HepG2 (cell line): Measurements from ENCODE around the gene ADAMTS18. TPM values are rescaled to one million over a fixed set of nuclear protein-coding genes. Genes with fewer than 3 reads are reported as not detected.
A peak's percentile ranks its signal among the peaks of the same experiment; 100 is the strongest.

Experiments
- AHDC1 ChIP-seq: sonication (generic); formaldehyde crosslinking; IDR thresholded peaks from 2 replicates; pipeline ENCODE4 v1.5.1; 2020; ENCODE audit warnings: mild to moderate bottlenecking, missing genetic modification reagents, borderline replicate concordance
- CREM ChIP-seq, 2 experiments: sonication (generic) in 1 of 2; formaldehyde crosslinking in 1 of 2; IDR thresholded peaks; 2 replicates each; pipeline versions ENCODE4 v1.4.0 to v1.6.1; 2016 to 2020; ENCODE audit warnings: antibody characterized with exemption in 1 of 2, mild to moderate bottlenecking in 1 of 2, missing genetic modification reagents in 1 of 2
- FOXK2 ChIP-seq: fragments of 450-650 bp; IDR thresholded peaks from 2 replicates; pipeline ENCODE4 v1.6.1; 2016
- HNRNPK ChIP-seq: fragments of 200-400 bp; formaldehyde crosslinking; IDR thresholded peaks from 2 replicates; pipeline ENCODE4 v1.6.1; 2018; ENCODE audit warnings: low read length, low read depth, moderate library complexity, mild to moderate bottlenecking; ENCODE audit not compliant: poor library complexity, severe bottlenecking
- HOMEZ ChIP-seq: IDR thresholded peaks from 2 replicates; pipeline ENCODE4 v1.6.1; 2016; ENCODE audit warnings: low read depth
- IRF9 ChIP-seq: sonication (generic); formaldehyde crosslinking; IDR thresholded peaks from 2 replicates; pipeline ENCODE4 v1.8.0; 2022; ENCODE audit warnings: missing genetic modification reagents, mild to moderate bottlenecking, borderline replicate concordance
- NFIC ChIP-seq: IDR thresholded peaks from 2 replicates; pipeline ENCODE4 v1.6.1; 2012; ENCODE audit warnings: mild to moderate bottlenecking, low read length, inconsistent platforms
- NFKBIZ ChIP-seq: IDR thresholded peaks from 2 replicates; pipeline ENCODE4 v1.6.1; 2018; ENCODE audit warnings: missing genetic modification reagents, missing compliant biosample characterization
- RCOR2 ChIP-seq: IDR thresholded peaks from 2 replicates; pipeline ENCODE4 v1.6.1; 2016; ENCODE audit warnings: missing biosample characterization, missing genetic modification reagents
- RNF2 ChIP-seq: fragments of 450-650 bp; conservative IDR thresholded peaks from 2 replicates; pipeline ENCODE4 v1.6.1; 2016; ENCODE audit warnings: low read depth
- SOX13 ChIP-seq, 3 experiments: fragments of 450-650 bp in 1 of 3; sonication (generic) in 1 of 3; formaldehyde crosslinking in 1 of 3; IDR thresholded peaks in 2 of 3; conservative IDR thresholded peaks in 1 of 3; 2 replicates each; pipeline versions ENCODE4 v1.5.0 to v1.6.1; 2016 to 2020; ENCODE audit warnings: antibody characterized with exemption in 1 of 3, mild to moderate bottlenecking in 1 of 3, missing compliant biosample characterization in 1 of 3, missing genetic modification reagents in 1 of 3, moderate library complexity in 1 of 3
- ZEB1 ChIP-seq: IDR thresholded peaks from 2 replicates; pipeline ENCODE4 v1.6.1; 2012; ENCODE audit warnings: mild to moderate bottlenecking, low read depth, inconsistent platforms; ENCODE audit not compliant: insufficient replicate concordance
- ZFP36 ChIP-seq: fragments of 150-350 bp; IDR thresholded peaks from 2 replicates; pipeline ENCODE4 v1.6.1; 2018; ENCODE audit warnings: borderline replicate concordance, low read length, low read depth; ENCODE audit not compliant: partially characterized antibody
- ZNF547 ChIP-seq: sonication (generic); formaldehyde crosslinking; IDR thresholded peaks from 2 replicates; pipeline ENCODE4 v1.5.1; 2020; ENCODE audit warnings: mild to moderate bottlenecking, missing genetic modification reagents
- ZNF570 ChIP-seq: sonication (generic); formaldehyde crosslinking; IDR thresholded peaks from 2 replicates; pipeline ENCODE4 v1.4.0; 2020; ENCODE audit warnings: mild to moderate bottlenecking, missing genetic modification reagents, borderline replicate concordance
- ZNF589 ChIP-seq: sonication (generic); formaldehyde crosslinking; conservative IDR thresholded peaks from 2 replicates; pipeline ENCODE4 v1.8.0; 2022; ENCODE audit warnings: mild to moderate bottlenecking, moderate library complexity, missing genetic modification reagents
- ZNF619 ChIP-seq: sonication (generic); formaldehyde crosslinking; IDR thresholded peaks from 2 replicates; pipeline ENCODE4 v1.4.0; 2020; ENCODE audit warnings: mild to moderate bottlenecking, missing genetic modification reagents
- ZNF704 ChIP-seq: sonication (generic); formaldehyde crosslinking; IDR thresholded peaks from 2 replicates; pipeline ENCODE4 v1.8.1; 2023; ENCODE audit warnings: mild to moderate bottlenecking, inconsistent platforms, moderate library complexity, missing genetic modification reagents, borderline replicate concordance
- ZNF740 ChIP-seq: sonication (generic); formaldehyde crosslinking; IDR thresholded peaks from 2 replicates; pipeline ENCODE4 v1.4.0; 2020; ENCODE audit warnings: missing genetic modification reagents
- ZSCAN30 ChIP-seq: sonication (generic); formaldehyde crosslinking; IDR thresholded peaks from 2 replicates; pipeline ENCODE4 v1.5.0; 2020; ENCODE audit warnings: mild to moderate bottlenecking, missing genetic modification reagents
- polyA plus RNA-seq, 8 experiments: library from polyadenylated mRNA; depleted of rRNA in 3 of 8; stranded (reverse) in 7 of 8; unstranded in 1 of 8; fragments of >200 nt; fragmentation: Illumina TruSeq in 4 of 8; extraction: Trizol in 4 of 8; gene quantifications; 2 replicates each; pipeline versions ENCODE4 v1.2.1 to v1.2.3, GENCODE V29; 2011 to 2016; ENCODE audit warnings: low read depth in 4 of 8, missing spikeins in 1 of 8, mixed read lengths in 1 of 8; ENCODE audit not compliant: insufficient read depth in 1 of 8
- total RNA-seq, 5 experiments: library from RNA; depleted of rRNA; stranded (reverse); fragments of >200 nt; fragmentation: Illumina TruSeq; extraction: Trizol; gene quantifications; 2 replicates each; pipeline ENCODE4 v1.2.3, GENCODE V29; 2016; ENCODE audit warnings: low read depth in 1 of 5

ADAMTS18 gene
- total and polyA plus RNA-seq, 2 of the 13 experiments (the other 11 are each of a cell fraction or from before 2014, with no cell fraction given) = 0.01 TPM; not detected in 1

- TF ChIP-seq AHDC1 (CRISPR knock-in tag) (no peak), NFIC (no peak), HOMEZ (CRISPR knock-in tag) (peak; percentile 58; the same call in 1 of the 2 replicates), ZNF570 (no peak), SOX13 (IDR thresholded peaks at IDR 0.05) (no peak), SOX13 (CRISPR knock-in tag; conservative IDR thresholded peaks at IDR 0.05 in 1 of 2, IDR thresholded peaks at IDR 0.05 in 1 of 2) (peak in 1 of 2 experiments; percentile 45; a peak in 2 of 4 replicates), ZNF547 (CRISPR knock-in tag) (no peak), ZNF740 (CRISPR knock-in tag) (0 out of 2 replicates have a peak, but pooled peaks have one; percentile 2), ZSCAN30 (CRISPR knock-in tag) (no peak), IRF9 (CRISPR knock-in tag) (no peak), ZEB1 (no peak), ZNF619 (CRISPR knock-in tag) (peak; percentile 41; the same call in 1 of the 2 replicates), CREM (IDR thresholded peaks at IDR 0.05) (no peak), CREM (CRISPR knock-in tag; IDR thresholded peaks at IDR 0.05) (no peak), FOXK2 (no peak), NFKBIZ (CRISPR knock-in tag) (no peak; the same call in 1 of the 2 replicates), HNRNPK (no peak), RNF2 (peak; percentile 75), RCOR2 (CRISPR knock-in tag) (no peak), ZNF589 (CRISPR knock-in tag) (no peak), ZNF704 (CRISPR knock-in tag) (no peak), ZFP36 (peak; percentile 77)
These were observed 198.7 kb downstream of the ADAMTS18 start (continued) for GRCh38 chr16:77236063-77236511.
